Astrocyte (in vitro differentiated cells and primary cell): ENCODE results near the gene KDM3B.

Experiments
- EZH2 ChIP-seq: IDR thresholded peaks from 2 replicates; pipeline ENCODE4 v1.6.1; 2012; ENCODE audit warnings: mild to moderate bottlenecking, low read length, inconsistent platforms; ENCODE audit not compliant: insufficient read depth
- TF ChIP-seq, protein P1 (sequence below): IDR thresholded peaks from 2 replicates; pipeline ENCODE4 v1.5.1; 2011; ENCODE audit warnings: low read depth, mild to moderate bottlenecking, inconsistent platforms, low read length, moderate library complexity; ENCODE audit not compliant: insufficient read depth

DNA sequence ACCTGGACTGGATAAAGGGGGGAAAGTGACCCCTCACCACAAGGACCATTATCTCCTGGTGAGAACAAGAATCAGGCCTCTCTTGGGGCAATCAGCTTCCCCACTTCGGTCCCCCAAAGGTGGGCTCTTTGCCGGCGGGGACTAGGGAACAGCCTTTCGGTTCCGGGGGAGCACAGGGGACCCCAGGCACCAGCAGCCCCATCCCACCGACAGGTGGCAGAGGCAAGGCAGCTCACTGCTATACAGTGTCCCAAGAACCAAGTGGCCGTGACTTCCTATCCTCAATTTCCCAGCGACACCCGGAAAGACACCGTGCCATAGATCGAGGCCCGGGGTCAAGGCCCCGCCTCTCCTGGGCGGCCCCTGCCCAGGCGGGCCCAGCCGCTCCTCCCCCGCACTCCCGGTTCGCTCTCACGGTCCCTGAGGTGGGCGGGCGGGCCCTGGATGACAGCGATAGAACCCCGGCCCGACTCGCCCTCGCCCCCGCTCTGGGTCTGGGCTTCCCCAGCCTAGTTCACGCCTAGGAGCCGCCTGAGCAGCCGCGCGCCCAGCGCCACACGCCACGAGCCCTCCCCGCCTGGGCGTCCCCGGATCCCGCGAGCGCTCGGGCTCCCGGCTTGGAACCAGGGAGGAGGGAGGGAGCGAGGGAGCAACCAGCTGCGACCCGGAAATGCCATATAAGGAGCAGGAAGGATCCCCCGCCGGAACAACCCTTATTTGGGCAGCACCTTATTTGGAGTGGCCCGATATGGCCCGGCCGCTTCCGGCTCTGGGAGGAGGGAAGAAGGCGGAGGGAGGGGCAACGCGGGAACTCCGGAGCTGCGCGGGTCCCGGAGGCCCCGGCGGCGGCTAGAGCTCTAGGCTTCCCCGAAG is 112.1 kb downstream of the KDM3B start:
- peak; percentile 88 for TF ChIP-seq EZH2
- TF ChIP-seq, protein P1, sequence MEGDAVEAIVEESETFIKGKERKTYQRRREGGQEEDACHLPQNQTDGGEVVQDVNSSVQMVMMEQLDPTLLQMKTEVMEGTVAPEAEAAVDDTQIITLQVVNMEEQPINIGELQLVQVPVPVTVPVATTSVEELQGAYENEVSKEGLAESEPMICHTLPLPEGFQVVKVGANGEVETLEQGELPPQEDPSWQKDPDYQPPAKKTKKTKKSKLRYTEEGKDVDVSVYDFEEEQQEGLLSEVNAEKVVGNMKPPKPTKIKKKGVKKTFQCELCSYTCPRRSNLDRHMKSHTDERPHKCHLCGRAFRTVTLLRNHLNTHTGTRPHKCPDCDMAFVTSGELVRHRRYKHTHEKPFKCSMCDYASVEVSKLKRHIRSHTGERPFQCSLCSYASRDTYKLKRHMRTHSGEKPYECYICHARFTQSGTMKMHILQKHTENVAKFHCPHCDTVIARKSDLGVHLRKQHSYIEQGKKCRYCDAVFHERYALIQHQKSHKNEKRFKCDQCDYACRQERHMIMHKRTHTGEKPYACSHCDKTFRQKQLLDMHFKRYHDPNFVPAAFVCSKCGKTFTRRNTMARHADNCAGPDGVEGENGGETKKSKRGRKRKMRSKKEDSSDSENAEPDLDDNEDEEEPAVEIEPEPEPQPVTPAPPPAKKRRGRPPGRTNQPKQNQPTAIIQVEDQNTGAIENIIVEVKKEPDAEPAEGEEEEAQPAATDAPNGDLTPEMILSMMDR = no peak
